Upper lobe of right lung (tissue), 1 donor: ENCODE data around the gene C3orf22. TPM values are rescaled to one million over a fixed set of nuclear protein-coding genes. Genes with fewer than 3 reads are reported as not detected.
A peak's percentile ranks its signal among the peaks of the same experiment; 100 is the strongest.

Experiments
- ATAC-seq: fragments of 200-7000 bp; cut with Tn5 transposase; one replicate; pipeline ENCODE4 v1.9.1; 2020; ENCODE audit warnings: mild to moderate bottlenecking, moderate library complexity
- DNase-seq: peaks from one replicate; pipeline ENCODE4 v3.0.0-alpha.2; 2020
- H3K27ac ChIP-seq: fragments of 200-600 bp; one replicate; pipeline ENCODE4 v1.8.0; 2022
- H3K27me3 ChIP-seq: fragments of 200-600 bp; one replicate; pipeline ENCODE4 v1.8.0; 2022; ENCODE audit warnings: mild to moderate bottlenecking
- H3K36me3 ChIP-seq: fragments of 200-600 bp; one replicate; pipeline ENCODE4 v1.8.0; 2022
- H3K4me1 ChIP-seq: fragments of 200-600 bp; one replicate; pipeline ENCODE4 v1.8.0; 2022
- H3K4me3 ChIP-seq: fragments of 200-600 bp; one replicate; pipeline ENCODE4 v1.8.0; 2022; ENCODE audit warnings: mild to moderate bottlenecking
- H3K9me3 ChIP-seq: fragments of 200-600 bp; one replicate; pipeline ENCODE4 v1.8.0; 2022
- intact Hi-C: fragments of 100-400 bp; cut with DNase I; formaldehyde crosslinking; loops from one replicate; pipeline ENCODE4 v1.11.0; 2022
- total RNA-seq: library from RNA; stranded (reverse); fragmentation: NEBNext Ultra II Directional; extraction: Animal tissue kit (Norgen Biotek cat#: 25700); gene quantifications from one replicate; pipeline ENCODE4 v1.2.1, GENCODE V29; 2021
- TF ChIP-seq, protein P1 (sequence below): fragments of 200-600 bp; IDR thresholded peaks from one replicate; pipeline ENCODE4 v1.8.0; 2022; ENCODE audit warnings: antibody characterized with exemption
- donor health status: DM: no; HTN: yes; CAD: no; lungs with severe emphysema.

The C3orf22 gene
- total RNA-seq, 1 donor from 2014 or later = not detected

DNA sequence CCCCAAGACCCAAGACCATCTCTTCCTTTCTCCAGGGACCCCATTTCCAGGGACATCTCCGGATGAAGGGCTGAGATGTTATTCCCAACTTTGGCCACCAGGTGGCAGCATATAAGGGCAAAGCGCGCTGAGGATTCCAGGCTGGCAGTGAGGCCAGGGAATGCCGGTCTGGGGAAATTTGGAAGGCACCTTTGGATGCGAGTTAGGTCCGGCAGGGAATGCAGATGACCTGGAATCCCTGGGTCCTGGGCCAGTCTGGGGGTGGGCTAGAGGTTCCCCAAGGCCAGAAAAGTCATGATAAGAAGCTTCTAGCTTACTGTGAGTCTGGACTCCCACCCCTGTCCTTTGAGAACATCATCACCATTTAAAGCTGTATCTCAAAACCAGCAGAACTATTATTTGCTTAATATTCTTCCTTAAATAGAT is 36.4 kb downstream of the C3orf22 start:
- H3K9me3 ChIP-seq = no peaks in the 10 kb centered on the region
- DNase-seq = peak; percentile 71
- peaks cover 19% of the 10 kb centered on the region for H3K27me3 ChIP-seq
- no peaks in the 10 kb centered on the region for H3K4me1 ChIP-seq
- peak; percentile 62 for ATAC-seq
- no peak overlapping the region for H3K4me3 ChIP-seq
- TF ChIP-seq, protein P1, sequence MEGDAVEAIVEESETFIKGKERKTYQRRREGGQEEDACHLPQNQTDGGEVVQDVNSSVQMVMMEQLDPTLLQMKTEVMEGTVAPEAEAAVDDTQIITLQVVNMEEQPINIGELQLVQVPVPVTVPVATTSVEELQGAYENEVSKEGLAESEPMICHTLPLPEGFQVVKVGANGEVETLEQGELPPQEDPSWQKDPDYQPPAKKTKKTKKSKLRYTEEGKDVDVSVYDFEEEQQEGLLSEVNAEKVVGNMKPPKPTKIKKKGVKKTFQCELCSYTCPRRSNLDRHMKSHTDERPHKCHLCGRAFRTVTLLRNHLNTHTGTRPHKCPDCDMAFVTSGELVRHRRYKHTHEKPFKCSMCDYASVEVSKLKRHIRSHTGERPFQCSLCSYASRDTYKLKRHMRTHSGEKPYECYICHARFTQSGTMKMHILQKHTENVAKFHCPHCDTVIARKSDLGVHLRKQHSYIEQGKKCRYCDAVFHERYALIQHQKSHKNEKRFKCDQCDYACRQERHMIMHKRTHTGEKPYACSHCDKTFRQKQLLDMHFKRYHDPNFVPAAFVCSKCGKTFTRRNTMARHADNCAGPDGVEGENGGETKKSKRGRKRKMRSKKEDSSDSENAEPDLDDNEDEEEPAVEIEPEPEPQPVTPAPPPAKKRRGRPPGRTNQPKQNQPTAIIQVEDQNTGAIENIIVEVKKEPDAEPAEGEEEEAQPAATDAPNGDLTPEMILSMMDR = peak; percentile 97
- intact Hi-C loops = no loop called here
- H3K27ac ChIP-seq = no peak overlapping the region
- no peaks in the 10 kb centered on the region for H3K36me3 ChIP-seq

DNA sequence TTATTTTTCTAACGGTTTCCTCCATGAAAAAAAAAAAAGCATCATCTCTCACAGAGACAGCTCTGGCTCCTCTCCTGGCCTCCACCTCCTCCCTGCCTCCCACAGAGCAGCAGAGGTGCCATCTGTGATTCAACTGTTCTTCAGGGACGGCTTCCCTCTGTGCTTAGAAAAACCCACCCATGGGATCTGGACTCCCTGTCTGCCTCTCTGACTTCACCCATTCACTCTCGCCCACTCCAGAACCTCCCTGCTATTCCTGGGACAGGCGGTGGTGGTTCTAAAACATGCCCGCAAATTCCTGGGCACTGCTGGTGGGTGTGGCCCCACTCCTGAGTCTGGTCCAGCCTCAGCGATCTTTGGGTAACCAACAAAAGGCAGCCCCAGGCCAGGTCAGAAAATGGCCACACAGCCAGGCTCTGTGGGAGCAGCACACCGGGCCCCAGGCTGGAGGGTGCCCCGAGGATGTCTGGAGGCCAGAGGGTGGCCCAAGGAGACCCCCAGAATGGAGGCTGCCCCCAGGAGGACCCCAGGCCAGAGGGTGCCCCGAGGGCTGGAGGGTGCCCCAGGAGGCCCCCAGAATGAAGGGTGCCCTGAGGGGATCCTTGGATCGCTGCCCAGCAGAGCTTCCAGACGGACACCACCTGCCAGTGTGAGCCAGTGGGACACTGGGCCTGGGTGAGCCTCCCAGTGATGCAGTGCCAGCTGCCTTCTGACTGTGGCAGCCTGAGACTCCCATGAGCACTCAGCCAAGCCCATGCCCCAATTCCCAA is 37.4 kb downstream of the C3orf22 start:
- no peaks in the 10 kb centered on the region for H3K36me3 ChIP-seq
- no peak for ATAC-seq
- TF ChIP-seq, protein P1 = no peak
- no peaks in the 10 kb centered on the region for H3K4me1 ChIP-seq
- H3K27me3 ChIP-seq = peaks cover 19% of the 10 kb centered on the region
- peak; percentile 64 for DNase-seq
- intact Hi-C loops = no loop called here
- no peak overlapping the region for H3K4me3 ChIP-seq
- H3K9me3 ChIP-seq = no peaks in the 10 kb centered on the region
- no peak overlapping the region for H3K27ac ChIP-seq

DNA sequence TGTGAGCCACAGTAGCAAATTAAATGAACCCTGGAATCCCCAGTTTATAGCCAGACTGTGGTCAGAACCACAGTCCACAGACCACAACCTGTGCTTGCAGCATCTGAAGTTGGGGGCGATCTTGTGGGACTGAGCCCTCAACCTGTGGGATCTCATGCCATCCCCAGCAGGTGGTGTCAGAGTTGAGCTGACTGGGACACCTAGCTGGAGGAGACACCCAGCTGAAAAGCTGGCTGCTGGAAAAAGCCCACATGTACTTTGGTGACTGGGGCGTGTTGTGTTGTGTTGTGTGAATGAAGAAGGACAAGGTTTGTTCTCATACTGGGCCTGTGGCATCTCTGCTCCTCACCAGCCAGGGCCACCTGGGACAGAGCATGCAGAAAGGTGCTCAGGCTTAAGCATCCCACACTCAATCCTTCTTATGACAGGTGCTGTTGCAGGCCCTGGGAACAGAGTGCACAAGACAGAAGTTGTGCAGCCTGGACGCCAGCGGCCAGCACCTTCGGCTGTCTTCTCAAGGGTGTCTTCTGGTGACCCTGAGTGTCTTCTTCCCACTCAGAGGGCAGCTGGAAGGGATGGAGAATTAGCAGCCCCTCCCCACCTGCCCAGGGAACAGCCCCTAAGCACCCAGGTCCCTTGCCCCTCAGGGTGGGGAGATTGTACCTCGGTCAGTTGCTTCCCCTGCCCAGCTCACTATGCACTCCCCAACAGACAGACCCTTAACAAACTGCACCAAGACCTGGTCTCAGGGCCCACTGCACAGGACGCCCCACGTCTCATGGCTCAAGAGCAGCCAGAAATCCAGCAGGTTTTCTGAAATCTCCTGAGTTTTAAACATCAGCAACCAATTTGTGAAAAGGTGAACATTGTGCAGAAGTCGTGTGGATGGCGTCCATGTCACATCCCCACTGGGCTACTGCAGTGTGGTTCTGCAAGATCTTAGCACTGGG is 39.0 kb downstream of the C3orf22 start:
- intact Hi-C loops = no loop called here
- ATAC-seq (no peak), DNase-seq (peak; percentile 34)
- Histone ChIP-seq H3K4me1 (no peaks in the 10 kb centered on the region), H3K4me3 (no peak overlapping the region), H3K36me3 (no peaks in the 10 kb centered on the region), H3K27me3 (peaks cover 16% of the 10 kb centered on the region), H3K9me3 (no peaks in the 10 kb centered on the region), H3K27ac (no peak overlapping the region)
- TF ChIP-seq, protein P1 = no peak

DNA sequence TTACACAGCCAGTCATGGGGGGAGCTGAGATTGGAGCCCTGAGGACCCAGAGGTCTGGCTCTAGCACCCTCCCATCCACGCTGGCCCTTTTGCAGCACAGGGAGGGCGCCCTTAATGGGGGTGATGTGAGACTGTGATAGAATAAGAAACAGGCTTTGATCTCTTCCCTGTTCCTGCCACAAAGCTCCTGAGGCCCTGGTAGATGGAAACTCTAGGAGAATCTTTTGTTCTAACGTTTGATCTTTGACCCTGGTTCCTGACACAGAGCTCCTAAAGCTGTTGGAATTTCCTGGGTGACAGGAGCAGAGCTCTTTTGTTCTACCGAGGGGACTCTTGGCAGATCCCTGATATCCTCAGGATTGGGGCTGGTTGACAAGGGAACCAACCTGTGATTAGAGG is 40.0 kb downstream of the C3orf22 start:
- intact Hi-C loops = no loop called here
- H3K4me1 ChIP-seq = no peaks in the 10 kb centered on the region
- peak; percentile 28 for DNase-seq

DNA sequence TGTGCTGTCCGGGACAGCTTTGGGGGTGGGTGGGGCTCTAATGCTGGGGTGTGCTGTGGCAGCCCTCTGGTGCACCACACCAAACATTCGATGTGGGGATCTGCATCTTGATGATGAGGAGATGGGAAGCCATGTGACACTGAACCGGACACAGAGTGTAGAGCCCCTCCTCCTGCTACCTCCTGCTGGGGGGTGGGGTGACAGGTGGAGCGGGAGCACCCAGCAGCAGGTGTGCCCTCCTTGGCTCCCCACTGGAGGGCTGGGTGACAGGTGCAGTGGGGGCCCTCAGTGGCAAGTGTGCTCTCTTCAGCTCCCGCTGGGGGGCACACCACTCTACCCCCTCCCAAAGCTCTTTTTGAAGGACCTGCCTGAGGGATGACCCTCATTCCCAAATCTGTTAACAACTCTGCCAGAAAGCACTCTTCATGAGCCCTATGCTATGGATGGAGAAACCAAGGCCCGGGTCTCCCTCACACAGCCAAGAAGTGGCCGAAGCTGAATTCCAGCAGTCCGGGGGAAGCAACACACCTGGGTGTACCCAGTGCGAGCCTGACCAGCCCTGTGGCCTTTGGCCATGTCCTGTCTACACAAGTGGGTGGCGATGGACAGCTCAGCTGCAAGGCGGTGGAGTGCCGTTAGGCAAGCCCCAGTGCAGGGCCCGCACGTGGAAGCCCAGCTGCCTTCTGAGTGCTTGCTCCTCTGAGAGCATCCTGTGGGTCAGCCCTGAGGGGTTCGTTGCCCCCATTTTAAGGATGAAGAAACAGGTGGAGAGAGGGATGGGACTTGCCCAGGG is 40.5 kb downstream of the C3orf22 start:
- DNase-seq = peak; percentile 49
- Histone ChIP-seq H3K36me3 (no peaks in the 10 kb centered on the region), H3K27ac (no peak overlapping the region), H3K27me3 (peaks cover 5% of the 10 kb centered on the region), H3K4me3 (no peak overlapping the region), H3K4me1 (no peaks in the 10 kb centered on the region), H3K9me3 (no peaks in the 10 kb centered on the region)
- no peak for ATAC-seq
- intact Hi-C loops = no loop called here
- TF ChIP-seq, protein P1 = no peak

More for the DNA sequence above, 40.0 kb downstream of the C3orf22 start:
- Histone ChIP-seq H3K27me3 (peaks cover 9% of the 10 kb centered on the region), H3K27ac (no peak overlapping the region), H3K36me3 (no peaks in the 10 kb centered on the region), H3K9me3 (no peaks in the 10 kb centered on the region), H3K4me3 (no peak overlapping the region)
- TF ChIP-seq, protein P1 = no peak
- no peak for ATAC-seq
